Sigmoid colon (tissue), 4 donors: Measurements from ENCODE around the gene NF2.

ENCODE experiments used
- CTCF ChIP-seq, 4 experiments: fragments of 450-650 bp in 3 of 4; fragments of 200-600 bp in 1 of 4; IDR thresholded peaks; one replicate each; pipeline ENCODE4 v1.5.1; 2016 to 2019; ENCODE audit warnings: antibody characterized with exemption in 4 of 4, mild to moderate bottlenecking in 3 of 4, moderate library complexity in 2 of 4
- EP300 ChIP-seq, 4 donors: sonication (generic); formaldehyde crosslinking; IDR thresholded peaks; one replicate each; pipeline ENCODE4 v1.6.1; 2017; ENCODE audit warnings: antibody characterized with exemption in 4 of 4

DNA sequence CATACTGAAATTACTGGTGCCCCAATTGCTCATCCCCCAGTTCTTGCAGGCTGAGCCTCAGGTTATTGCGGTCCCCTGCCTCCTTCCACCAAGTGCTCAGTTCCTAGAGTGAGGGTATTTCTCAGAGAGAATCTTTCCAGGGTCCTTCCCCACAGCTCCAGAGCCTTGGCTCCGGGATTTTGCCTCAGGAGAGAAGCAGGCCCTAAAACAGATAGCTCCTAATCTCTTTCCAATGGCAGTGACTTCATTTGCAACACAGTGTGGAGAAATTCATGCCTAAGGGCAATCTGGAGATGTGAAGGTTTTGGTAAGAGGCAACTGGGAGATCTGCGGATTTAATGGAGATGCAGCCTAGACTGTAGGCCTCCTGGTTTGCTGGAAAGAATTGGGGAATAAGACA, 2.9 kb downstream of the NF2 start:
- TF ChIP-seq CTCF (IDR thresholded peaks at IDR 0.05) (no peak), EP300 (IDR thresholded peaks at IDR 0.05) (no peak)
